Measurements from ENCODE around the gene STAT3.
A peak's percentile ranks its signal among the peaks of the same experiment; 100 is the strongest.
"Not testable (repeated sequence)": the region's sequence is repeated elsewhere in the genome, so short reads cannot be mapped to it uniquely, and the experiment has no call there.

Gene STAT3

GRCh38 chr17:42378959-42379594 lies 9.2 kb downstream of the STAT3 start:
- peak; percentile 27 to 32 for DNase-seq

- no peak for DNase-seq
Measured at GRCh38 chr17:42378359-42378958, 9.8 kb downstream of the STAT3 start.

GRCh38 chr17:42373896-42374295 lies 14.3 kb downstream of the STAT3 start:
- DNase-seq: no peak

- DNase-seq: no peak
Measured at GRCh38 chr17:42372142-42372541, 16.1 kb downstream of the STAT3 start.

- DNase-seq: not testable (repeated sequence)
Measured at GRCh38 chr17:42368797-42369561, 19.3 kb downstream of the STAT3 start.

- DNase-seq: not testable (repeated sequence)
Measured at GRCh38 chr17:42368310-42368709, 19.9 kb downstream of the STAT3 start.

- not testable (repeated sequence) for DNase-seq
Measured at GRCh38 chr17:42366176-42367023, 21.8 kb downstream of the STAT3 start.

- no peak for DNase-seq
Measured at GRCh38 chr17:42365136-42365535, 23.1 kb downstream of the STAT3 start.

- DNase-seq: no peak
Measured at GRCh38 chr17:42363767-42364585, 24.3 kb downstream of the STAT3 start.

- DNase-seq: no peak
Measured at GRCh38 chr17:42363231-42363630, 25.0 kb downstream of the STAT3 start.

GRCh38 chr17:42362245-42362961 lies 25.8 kb downstream of the STAT3 start:
- no peak for DNase-seq

- no peak for DNase-seq
Measured at GRCh38 chr17:42361781-42362186, 26.5 kb downstream of the STAT3 start.

- DNase-seq: not testable (repeated sequence)
Measured at GRCh38 chr17:42360388-42360787, 27.9 kb downstream of the STAT3 start.

GRCh38 chr17:42359133-42359532 lies 29.1 kb downstream of the STAT3 start:
- no peak for DNase-seq

- no peak for DNase-seq
Measured at GRCh38 chr17:42358434-42358833, 29.8 kb downstream of the STAT3 start.

- no peak for DNase-seq
Measured at GRCh38 chr17:42354956-42355843, 33.0 kb downstream of the STAT3 start.

GRCh38 chr17:42348104-42348503 lies 40.1 kb downstream of the STAT3 start:
- no peak for DNase-seq

GRCh38 chr17:42347606-42348005 lies 40.6 kb downstream of the STAT3 start:
- no peak for DNase-seq

- DNase-seq: no peak
Measured at GRCh38 chr17:42347198-42347597, 41.0 kb downstream of the STAT3 start.

GRCh38 chr17:42346481-42346880 lies 41.8 kb downstream of the STAT3 start:
- no peak for DNase-seq

Data from Kasumi-1 (cell line).